ENCODE results near the gene CLEC18A. TPM values are rescaled to one million over a fixed set of nuclear protein-coding genes. Genes with fewer than 3 reads are reported as not detected.
"Not testable (repeated sequence)": the region's sequence is repeated elsewhere in the genome, so short reads cannot be mapped to it uniquely, and the experiment has no call there.

The CLEC18A gene
- total RNA-seq, 1 donor from 2014 or later, result 25.2 TPM

GRCh38 chr16:69942099-69942491 lies 9.0 kb upstream of the CLEC18A start:
- TF ChIP-seq CTCF (IDR thresholded peaks at IDR 0.05), result no peak
- peaks cover 41 to 44% of the 10 kb centered on the region in 2 donors for H3K36me3 ChIP-seq
- H3K4me3 ChIP-seq, result no peak overlapping the region
- no peak for DNase-seq (ENCODE audit: low spot score in 2 of 2)
- H3K27me3 ChIP-seq, result no peaks in the 10 kb centered on the region
- intact Hi-C loops (cut with DNase I), result no loop called here
- peak overlapping the region; percentile 42 to 44 for H3K27ac ChIP-seq
- peaks cover under 1 to 14% of the 10 kb centered on the region in 2 donors for H3K4me1 ChIP-seq
- no peaks in the 10 kb centered on the region for H3K9me3 ChIP-seq

GRCh38 chr16:69942627-69943170 lies 8.4 kb upstream of the CLEC18A start:
- Histone ChIP-seq H3K4me1 (peaks cover 0 to 14% of the 10 kb centered on the region in 2 donors), H3K4me3 (no peak overlapping the region), H3K9me3 (no peaks in the 10 kb centered on the region), H3K27ac (peak overlapping the region in 1 of 2 donors; percentile 20), H3K36me3 (peaks cover 35 to 38% of the 10 kb centered on the region in 2 donors), H3K27me3 (no peaks in the 10 kb centered on the region)
- no peak for TF ChIP-seq CTCF (IDR thresholded peaks at IDR 0.05)
- intact Hi-C loops (cut with DNase I), result no loop called here
- DNase-seq (ENCODE audit: low spot score in 2 of 2), result no peak

- H3K4me3 ChIP-seq; H3K27me3 ChIP-seq; DNase-seq (ENCODE audit: low spot score in 2 of 2); H3K9me3 ChIP-seq; intact Hi-C loops (cut with DNase I): not testable (repeated sequence)
- Histone ChIP-seq H3K27ac (peak overlapping the region in 1 of 2 donors; percentile 20), H3K36me3 (peaks cover 27 to 31% of the 10 kb centered on the region in 2 donors), H3K4me1 (peaks cover 0 to 14% of the 10 kb centered on the region in 2 donors)
Observed at GRCh38 chr16:69943241-69944036, 7.7 kb upstream of the CLEC18A start.

GRCh38 chr16:69950411-69950810 lies 723 bp upstream of the CLEC18A start:
- H3K27ac ChIP-seq; H3K4me3 ChIP-seq; H3K36me3 ChIP-seq; DNase-seq (ENCODE audit: low spot score in 2 of 2); H3K4me1 ChIP-seq; H3K27me3 ChIP-seq; H3K9me3 ChIP-seq; intact Hi-C loops (cut with DNase I): not testable (repeated sequence)

- H3K4me3 ChIP-seq; H3K36me3 ChIP-seq; H3K27ac ChIP-seq; H3K27me3 ChIP-seq; DNase-seq (ENCODE audit: low spot score in 2 of 2); H3K9me3 ChIP-seq; intact Hi-C loops (cut with DNase I); H3K4me1 ChIP-seq: not testable (repeated sequence)
Observed at GRCh38 chr16:69951672-69952031, 518 bp downstream of the CLEC18A start.

- not testable (repeated sequence) for DNase-seq (ENCODE audit: low spot score in 2 of 2)
Observed at GRCh38 chr16:69952116-69952515, 982 bp downstream of the CLEC18A start.

GRCh38 chr16:69952572-69953355 lies 1.6 kb downstream of the CLEC18A start:
- H3K4me1 ChIP-seq; H3K27ac ChIP-seq; H3K4me3 ChIP-seq; H3K27me3 ChIP-seq; intact Hi-C loops (cut with DNase I); DNase-seq (ENCODE audit: low spot score in 2 of 2); H3K36me3 ChIP-seq; H3K9me3 ChIP-seq: not testable (repeated sequence)

More at GRCh38 chr16:69952116-69952515, 982 bp downstream of the CLEC18A start:
- intact Hi-C loops (cut with DNase I); H3K27me3 ChIP-seq; H3K36me3 ChIP-seq; H3K4me1 ChIP-seq; H3K4me3 ChIP-seq; H3K9me3 ChIP-seq; H3K27ac ChIP-seq: not testable (repeated sequence)

GRCh38 chr16:69954241-69954640 lies 3.1 kb downstream of the CLEC18A start:
- H3K4me1 ChIP-seq; H3K4me3 ChIP-seq; H3K36me3 ChIP-seq; H3K9me3 ChIP-seq; DNase-seq (ENCODE audit: low spot score in 2 of 2); H3K27ac ChIP-seq; H3K27me3 ChIP-seq; intact Hi-C loops (cut with DNase I): not testable (repeated sequence)

- H3K27me3 ChIP-seq; H3K9me3 ChIP-seq; H3K36me3 ChIP-seq; H3K4me3 ChIP-seq; H3K4me1 ChIP-seq; H3K27ac ChIP-seq; DNase-seq (ENCODE audit: low spot score in 2 of 2); intact Hi-C loops (cut with DNase I): not testable (repeated sequence)
Observed at GRCh38 chr16:69963312-69963711, 12.2 kb downstream of the CLEC18A start.

GRCh38 chr16:69964960-69965660 lies 14.0 kb downstream of the CLEC18A start:
- H3K4me3 ChIP-seq, result peak overlapping the region; percentile 76 to 80
- H3K27me3 ChIP-seq; H3K4me1 ChIP-seq; intact Hi-C loops (cut with DNase I); H3K9me3 ChIP-seq; H3K36me3 ChIP-seq: not testable (repeated sequence)
- peak overlapping the region; percentile 65 to 86 for H3K27ac ChIP-seq
- DNase-seq (ENCODE audit: low spot score in 2 of 2), result peak in 1 of 2 donors; percentile 73

GRCh38 chr16:69965661-69966054 lies 14.5 kb downstream of the CLEC18A start:
- H3K4me1 ChIP-seq; H3K9me3 ChIP-seq; H3K27me3 ChIP-seq; intact Hi-C loops (cut with DNase I); H3K36me3 ChIP-seq; DNase-seq (ENCODE audit: low spot score in 2 of 2): not testable (repeated sequence)
- H3K27ac ChIP-seq, result peak overlapping the region in 1 of 2 donors; percentile 86
- peak overlapping the region; percentile 76 to 80 for H3K4me3 ChIP-seq
